Parathyroid adenoma (tissue), 2 donors: ENCODE data around the gene FNTB.

Experiments used
- H2AFZ ChIP-seq: fragments of 300-600 bp; sonication (generic); one replicate; pipeline ENCODE4 v1.7.0; 2017; ENCODE audit warnings: antibody characterized with exemption, mild to moderate bottlenecking
- H3K27ac ChIP-seq: fragments of 300-600 bp; sonication (generic); one replicate; pipeline ENCODE4 v1.7.0; 2017
- H3K27me3 ChIP-seq: fragments of 300-600 bp; sonication (generic); one replicate; pipeline ENCODE4 v1.7.0; 2017; ENCODE audit warnings: low read length; ENCODE audit not compliant: control insufficient read depth, insufficient read depth
- H3K36me3 ChIP-seq: fragments of 300-600 bp; sonication (generic); one replicate; pipeline ENCODE4 v1.7.0; 2017; ENCODE audit warnings: low read length; ENCODE audit not compliant: control insufficient read depth, insufficient read depth
- H3K4me1 ChIP-seq: fragments of 300-600 bp; sonication (generic); one replicate; pipeline ENCODE4 v1.7.0; 2017; ENCODE audit warnings: control low read depth
- H3K4me2 ChIP-seq: fragments of 300-600 bp; sonication (generic); one replicate; pipeline ENCODE4 v1.7.0; 2017; ENCODE audit warnings: low read length
- H3K4me3 ChIP-seq: fragments of 300-600 bp; sonication (generic); one replicate; pipeline ENCODE4 v1.7.0; 2017; ENCODE audit warnings: low read depth, low read length
- H3K79me2 ChIP-seq: fragments of 300-600 bp; sonication (generic); one replicate; pipeline ENCODE4 v1.7.0; 2017; ENCODE audit warnings: control low read depth
- H3K9ac ChIP-seq: fragments of 300-600 bp; sonication (generic); one replicate; pipeline ENCODE4 v1.7.0; 2017; ENCODE audit warnings: mild to moderate bottlenecking
- H3K9me3 ChIP-seq: fragments of 300-600 bp; sonication (generic); one replicate; pipeline ENCODE4 v1.7.0; 2017; ENCODE audit warnings: low read length; ENCODE audit not compliant: control insufficient read depth
- TF ChIP-seq, protein P1 (sequence below): fragments of 300-600 bp; sonication (generic); IDR thresholded peaks from one replicate; pipeline ENCODE4 v1.7.0; 2017; ENCODE audit warnings: antibody characterized with exemption, mild to moderate bottlenecking
- donor health status: primary hyperparathyroidism.

The FNTB gene

DNA sequence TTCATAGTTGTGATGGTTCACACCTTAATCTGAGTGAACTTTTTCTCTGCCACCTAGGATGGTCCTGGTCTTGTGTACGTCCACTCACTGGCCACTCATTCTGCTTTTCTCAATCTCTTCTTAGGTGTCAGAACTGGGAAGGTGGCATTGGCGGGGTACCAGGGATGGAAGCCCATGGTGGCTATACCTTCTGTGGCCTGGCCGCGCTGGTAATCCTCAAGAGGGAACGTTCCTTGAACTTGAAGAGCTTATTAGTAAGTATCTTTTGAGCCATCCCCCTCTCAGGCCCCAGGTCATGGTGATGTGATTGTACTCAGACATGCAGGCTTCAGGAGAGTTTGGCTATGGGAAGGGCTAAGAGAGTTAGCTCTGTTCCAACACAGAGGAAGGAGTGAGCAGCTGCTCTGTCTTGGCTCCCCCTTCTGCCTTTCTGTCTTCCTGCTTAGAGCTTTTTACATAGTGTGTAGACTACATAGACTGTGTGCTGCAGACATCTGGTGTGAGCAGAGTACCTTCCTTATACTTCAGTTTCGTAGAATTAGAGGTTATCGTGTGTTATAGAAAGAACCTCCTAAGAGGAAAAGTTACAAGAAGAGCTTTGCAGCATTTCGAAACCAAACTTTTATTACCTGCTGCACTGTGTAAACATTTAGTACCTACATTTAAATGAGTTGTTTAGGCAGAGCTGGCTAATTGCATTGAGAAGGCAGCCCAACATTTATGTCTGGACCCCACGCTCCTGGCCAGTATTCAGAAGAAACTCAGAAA, 54.2 kb downstream of the FNTB start:
- H3K4me3 ChIP-seq: no peak overlapping the region
- H3K9me3 ChIP-seq: no peaks in the 10 kb centered on the region
- H3K27me3 ChIP-seq: no peaks in the 10 kb centered on the region
- no peak overlapping the region for H3K9ac ChIP-seq
- H3K36me3 ChIP-seq: no peaks in the 10 kb centered on the region
- H2AFZ ChIP-seq: no peak overlapping the region
- H3K4me2 ChIP-seq: no peak overlapping the region
- no peaks in the 10 kb centered on the region for H3K79me2 ChIP-seq
- H3K27ac ChIP-seq: no peak overlapping the region
- TF ChIP-seq, protein P1, sequence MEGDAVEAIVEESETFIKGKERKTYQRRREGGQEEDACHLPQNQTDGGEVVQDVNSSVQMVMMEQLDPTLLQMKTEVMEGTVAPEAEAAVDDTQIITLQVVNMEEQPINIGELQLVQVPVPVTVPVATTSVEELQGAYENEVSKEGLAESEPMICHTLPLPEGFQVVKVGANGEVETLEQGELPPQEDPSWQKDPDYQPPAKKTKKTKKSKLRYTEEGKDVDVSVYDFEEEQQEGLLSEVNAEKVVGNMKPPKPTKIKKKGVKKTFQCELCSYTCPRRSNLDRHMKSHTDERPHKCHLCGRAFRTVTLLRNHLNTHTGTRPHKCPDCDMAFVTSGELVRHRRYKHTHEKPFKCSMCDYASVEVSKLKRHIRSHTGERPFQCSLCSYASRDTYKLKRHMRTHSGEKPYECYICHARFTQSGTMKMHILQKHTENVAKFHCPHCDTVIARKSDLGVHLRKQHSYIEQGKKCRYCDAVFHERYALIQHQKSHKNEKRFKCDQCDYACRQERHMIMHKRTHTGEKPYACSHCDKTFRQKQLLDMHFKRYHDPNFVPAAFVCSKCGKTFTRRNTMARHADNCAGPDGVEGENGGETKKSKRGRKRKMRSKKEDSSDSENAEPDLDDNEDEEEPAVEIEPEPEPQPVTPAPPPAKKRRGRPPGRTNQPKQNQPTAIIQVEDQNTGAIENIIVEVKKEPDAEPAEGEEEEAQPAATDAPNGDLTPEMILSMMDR: no peak
- H3K4me1 ChIP-seq: no peaks in the 10 kb centered on the region

DNA sequence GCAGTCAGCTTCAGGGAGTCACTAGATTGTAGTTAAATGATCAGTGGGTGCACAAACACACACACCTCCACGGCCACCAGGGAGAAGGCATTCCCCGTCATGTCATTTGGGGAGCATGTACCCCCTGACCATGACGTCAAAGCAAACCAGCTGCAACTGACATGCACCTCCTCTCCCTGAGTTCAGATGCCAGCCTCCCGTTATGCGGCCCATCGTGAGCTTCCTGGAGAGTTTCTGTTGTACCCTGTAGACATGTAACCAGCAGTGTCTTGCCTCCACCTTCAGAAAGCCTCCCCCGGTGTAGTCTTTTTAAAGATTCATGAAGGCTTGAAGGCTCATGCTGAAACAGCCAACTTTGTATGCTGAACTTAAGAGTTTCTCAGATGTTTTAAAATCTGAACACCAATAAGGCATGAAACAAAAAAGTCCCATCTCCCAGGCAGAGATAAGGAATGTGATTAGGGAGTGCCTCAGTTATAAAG, 54.8 kb downstream of the FNTB start:
- no peak overlapping the region for H2AFZ ChIP-seq
- H3K27ac ChIP-seq: no peak overlapping the region
- TF ChIP-seq, protein P1: no peak
- no peaks in the 10 kb centered on the region for H3K79me2 ChIP-seq
- H3K4me3 ChIP-seq: no peak overlapping the region
- H3K36me3 ChIP-seq: no peaks in the 10 kb centered on the region
- no peak overlapping the region for H3K9ac ChIP-seq
- no peaks in the 10 kb centered on the region for H3K9me3 ChIP-seq
- no peaks in the 10 kb centered on the region for H3K27me3 ChIP-seq
- no peaks in the 10 kb centered on the region for H3K4me1 ChIP-seq
- no peak overlapping the region for H3K4me2 ChIP-seq

DNA sequence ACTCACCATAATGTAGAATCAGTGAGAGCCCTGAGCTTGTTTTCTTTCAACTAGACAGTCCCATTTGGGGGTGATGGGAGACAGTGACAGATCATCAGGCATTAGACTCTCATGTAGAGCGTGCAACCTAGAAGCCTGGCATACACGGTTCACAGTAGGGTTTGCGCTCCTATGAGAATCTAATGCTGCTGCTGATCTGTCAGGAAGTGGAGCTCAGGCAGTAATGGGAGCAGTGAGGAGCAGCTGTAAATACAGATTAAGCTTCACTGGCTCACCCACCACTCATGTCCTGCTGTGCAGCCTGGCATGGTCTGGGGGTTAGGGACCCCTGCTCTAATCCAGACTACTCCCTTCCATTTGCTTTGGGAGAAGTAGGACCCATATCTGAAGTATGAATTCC, 55.6 kb downstream of the FNTB start:
- no peak overlapping the region for H3K9ac ChIP-seq
- no peak overlapping the region for H2AFZ ChIP-seq
- TF ChIP-seq, protein P1: no peak
- H3K27me3 ChIP-seq: no peaks in the 10 kb centered on the region
- peaks cover 1% of the 10 kb centered on the region for H3K4me1 ChIP-seq
- no peaks in the 10 kb centered on the region for H3K36me3 ChIP-seq
- no peaks in the 10 kb centered on the region for H3K9me3 ChIP-seq
- H3K4me3 ChIP-seq: no peak overlapping the region
- no peak overlapping the region for H3K4me2 ChIP-seq
- H3K27ac ChIP-seq: no peak overlapping the region
- H3K79me2 ChIP-seq: no peaks in the 10 kb centered on the region

DNA sequence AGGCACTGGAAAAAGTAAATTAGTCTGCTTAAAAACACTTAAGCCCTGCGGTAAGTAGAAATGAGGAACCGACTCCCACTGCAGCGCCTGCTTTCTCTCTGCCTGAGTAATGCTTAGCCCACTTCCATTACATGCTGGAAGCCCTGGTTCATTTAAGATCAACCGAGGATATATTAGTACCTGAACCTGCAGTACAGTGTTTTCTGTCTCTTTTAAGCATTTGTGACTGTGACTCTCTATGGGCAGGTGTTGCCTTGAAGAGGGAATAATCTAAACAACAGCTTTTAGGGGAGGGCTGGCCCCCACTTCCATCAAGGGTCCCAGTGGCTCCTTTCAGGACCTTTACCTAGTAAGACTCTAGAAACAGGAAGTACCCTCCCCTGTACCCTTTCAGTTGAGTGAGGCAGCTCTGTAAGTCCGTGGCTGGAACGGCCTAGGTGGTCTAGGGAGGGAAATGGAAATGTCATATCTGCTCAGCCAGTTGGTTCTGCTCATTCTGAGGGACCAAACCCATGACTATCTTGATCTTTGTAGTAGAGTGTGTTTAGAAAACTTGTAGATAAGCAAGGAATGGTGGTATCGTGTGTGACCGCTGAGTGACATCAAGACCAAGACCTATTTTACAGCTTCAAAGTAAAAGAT, 56.2 kb downstream of the FNTB start:
- no peak overlapping the region for H3K4me3 ChIP-seq
- H3K4me1 ChIP-seq: peaks cover 4% of the 10 kb centered on the region
- no peaks in the 10 kb centered on the region for H3K79me2 ChIP-seq
- no peaks in the 10 kb centered on the region for H3K9me3 ChIP-seq
- H3K9ac ChIP-seq: no peak overlapping the region
- TF ChIP-seq, protein P1: no peak
- H3K27ac ChIP-seq: no peak overlapping the region
- H3K36me3 ChIP-seq: no peaks in the 10 kb centered on the region
- no peak overlapping the region for H2AFZ ChIP-seq
- no peaks in the 10 kb centered on the region for H3K27me3 ChIP-seq
- H3K4me2 ChIP-seq: no peak overlapping the region
